ENCODE results near the gene MMAB.

MMAB gene

DNA sequence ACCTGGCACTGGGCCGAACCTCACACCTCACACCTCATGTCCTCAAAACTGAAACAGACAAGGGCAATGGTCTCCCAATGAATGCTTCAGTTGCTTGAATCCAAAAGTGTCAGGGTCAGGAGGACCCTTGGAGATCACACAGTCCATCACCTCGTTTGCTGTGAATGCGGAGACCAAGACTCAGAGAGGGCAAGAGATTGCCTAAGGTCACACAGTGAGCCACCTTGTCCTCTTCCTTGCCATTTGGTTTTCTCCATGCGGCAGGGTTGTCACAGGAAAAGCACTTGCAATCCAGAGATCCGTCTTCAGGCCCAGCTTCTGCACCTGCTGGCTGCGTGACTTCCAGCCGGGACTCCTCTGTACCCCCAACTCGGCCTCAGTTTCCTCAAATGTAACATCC is 28.3 kb upstream of the MMAB start:
- DNase-seq, result no peak

DNA sequence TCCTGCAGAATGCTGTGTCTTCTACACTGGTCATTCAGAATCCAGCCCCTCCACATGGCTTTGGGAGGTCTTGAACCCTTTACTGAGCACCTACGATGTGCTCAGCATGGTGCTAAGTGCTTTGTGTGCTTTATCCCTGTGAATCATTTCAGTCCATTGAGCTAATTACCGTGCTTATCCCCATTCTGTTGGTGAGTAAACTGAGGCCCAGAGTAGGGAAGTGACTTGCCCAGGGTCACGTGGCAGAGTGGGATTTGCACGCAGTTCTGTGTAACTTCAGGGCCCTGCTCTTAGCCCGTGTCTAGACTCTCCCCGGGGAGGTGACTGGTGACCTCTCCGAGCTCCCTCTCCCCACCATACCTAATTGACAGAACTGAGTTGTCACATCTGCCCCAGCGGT is 27.7 kb upstream of the MMAB start:
- DNase-seq, result no peak

DNA sequence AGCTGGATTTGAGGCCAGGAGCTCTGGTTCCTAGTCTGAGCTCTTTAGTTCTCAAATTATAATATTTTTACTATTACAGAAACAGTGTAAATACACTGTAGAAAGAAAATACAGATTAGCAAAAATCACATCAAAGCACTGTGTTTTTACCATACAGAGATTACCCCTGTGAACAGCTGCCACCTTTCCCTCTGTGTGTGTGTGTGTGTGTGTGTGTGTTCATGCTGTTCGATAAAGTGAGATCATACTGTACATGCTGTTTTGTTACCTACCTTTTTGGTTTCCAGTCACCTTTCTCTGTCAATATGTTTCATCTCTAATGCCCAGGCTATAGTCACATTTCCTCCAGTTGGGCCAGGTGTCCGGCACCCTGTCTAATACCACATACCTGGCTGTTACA is 27.2 kb upstream of the MMAB start:
- no peak for DNase-seq

DNA sequence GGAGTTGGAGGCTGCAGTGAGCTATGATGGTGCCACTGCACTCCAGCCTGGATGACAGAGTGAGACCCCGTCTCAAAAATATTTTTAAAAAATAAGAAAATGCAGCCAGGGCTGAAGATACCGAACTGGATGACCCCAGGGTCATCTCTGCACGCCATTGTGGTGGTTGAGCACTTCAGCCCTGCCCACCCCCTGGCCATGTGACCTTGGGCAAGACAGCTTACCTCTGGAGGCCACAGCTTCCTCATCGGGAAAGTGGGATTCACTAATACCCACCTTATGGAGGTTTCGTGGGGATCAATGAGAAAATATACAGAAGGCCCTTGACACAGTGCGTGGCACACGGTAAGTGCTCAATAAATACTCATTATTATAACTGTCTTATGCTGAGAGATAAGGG is 25.8 kb upstream of the MMAB start:
- DNase-seq, result no peak

DNA sequence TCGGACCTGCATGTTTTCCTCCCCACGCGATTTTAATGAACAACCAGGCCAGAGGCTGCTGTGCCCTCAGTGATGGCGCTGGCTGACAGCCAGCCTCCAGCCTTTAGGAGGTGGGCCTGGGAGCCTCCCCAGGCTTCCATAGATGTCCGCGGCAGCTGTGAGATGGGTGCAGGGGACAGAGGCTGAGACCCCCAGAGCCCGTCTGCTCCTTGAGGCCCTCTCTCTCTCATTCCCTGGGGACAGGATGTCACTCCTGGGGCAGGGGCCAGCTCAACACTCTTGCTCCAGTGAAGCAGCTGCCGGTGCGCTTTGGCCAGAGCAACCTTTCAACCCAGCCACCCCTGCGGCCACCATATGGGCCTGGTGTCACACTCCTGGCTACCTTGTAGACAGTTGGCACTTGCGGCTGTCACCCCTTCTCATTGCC is 25.1 kb upstream of the MMAB start:
- DNase-seq, result no peak

DNA sequence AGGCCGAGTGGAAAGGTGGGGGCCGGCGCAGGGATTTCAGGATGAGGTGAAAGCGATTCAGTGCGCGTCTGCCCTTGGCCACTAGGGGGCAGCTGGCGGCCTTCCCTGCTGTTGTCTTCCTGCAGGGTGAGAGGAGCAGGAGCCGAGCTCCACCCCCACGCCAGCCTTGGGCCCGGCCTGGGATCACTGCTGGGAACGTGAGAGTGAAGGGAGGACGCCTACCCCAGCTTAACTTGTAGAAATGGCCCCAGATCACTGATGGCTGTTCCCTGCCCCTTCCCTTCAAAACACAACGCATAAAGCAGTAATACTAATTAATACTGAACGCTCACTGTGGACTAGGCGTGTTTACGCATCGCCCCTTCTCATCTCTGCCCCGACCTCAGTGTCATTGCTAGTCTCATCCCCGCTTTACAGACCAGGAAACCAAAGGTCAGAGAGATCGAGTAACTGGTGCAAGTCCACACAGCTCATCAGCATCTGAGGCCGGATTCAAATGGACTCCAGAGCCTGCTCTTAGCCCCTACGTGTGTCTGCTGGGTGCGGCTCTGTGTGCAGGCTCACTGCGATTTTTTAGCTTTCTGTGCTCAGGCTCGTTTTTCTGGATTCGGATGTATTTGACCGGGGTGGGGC is 24.6 kb upstream of the MMAB start:
- DNase-seq, result peak; percentile 73

DNA sequence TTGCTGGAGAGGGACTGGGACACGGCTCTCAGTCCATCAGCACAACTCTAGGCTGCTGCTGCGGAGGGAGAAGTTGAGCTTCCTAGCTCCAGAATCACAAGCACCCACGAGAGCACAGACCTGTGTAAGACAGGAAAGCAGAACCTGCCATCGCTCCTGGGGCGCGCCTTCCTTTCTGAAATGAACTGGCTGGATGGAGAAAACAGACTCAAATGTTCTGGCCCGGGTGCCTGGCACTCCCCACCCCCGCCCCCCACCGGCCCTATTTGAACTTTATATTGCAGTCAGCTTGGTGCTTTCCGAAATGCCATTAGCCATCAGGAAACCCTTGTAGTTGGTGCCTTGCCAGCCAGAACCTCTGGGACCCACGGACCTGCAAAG is 24.1 kb upstream of the MMAB start:
- no peak for DNase-seq

DNA sequence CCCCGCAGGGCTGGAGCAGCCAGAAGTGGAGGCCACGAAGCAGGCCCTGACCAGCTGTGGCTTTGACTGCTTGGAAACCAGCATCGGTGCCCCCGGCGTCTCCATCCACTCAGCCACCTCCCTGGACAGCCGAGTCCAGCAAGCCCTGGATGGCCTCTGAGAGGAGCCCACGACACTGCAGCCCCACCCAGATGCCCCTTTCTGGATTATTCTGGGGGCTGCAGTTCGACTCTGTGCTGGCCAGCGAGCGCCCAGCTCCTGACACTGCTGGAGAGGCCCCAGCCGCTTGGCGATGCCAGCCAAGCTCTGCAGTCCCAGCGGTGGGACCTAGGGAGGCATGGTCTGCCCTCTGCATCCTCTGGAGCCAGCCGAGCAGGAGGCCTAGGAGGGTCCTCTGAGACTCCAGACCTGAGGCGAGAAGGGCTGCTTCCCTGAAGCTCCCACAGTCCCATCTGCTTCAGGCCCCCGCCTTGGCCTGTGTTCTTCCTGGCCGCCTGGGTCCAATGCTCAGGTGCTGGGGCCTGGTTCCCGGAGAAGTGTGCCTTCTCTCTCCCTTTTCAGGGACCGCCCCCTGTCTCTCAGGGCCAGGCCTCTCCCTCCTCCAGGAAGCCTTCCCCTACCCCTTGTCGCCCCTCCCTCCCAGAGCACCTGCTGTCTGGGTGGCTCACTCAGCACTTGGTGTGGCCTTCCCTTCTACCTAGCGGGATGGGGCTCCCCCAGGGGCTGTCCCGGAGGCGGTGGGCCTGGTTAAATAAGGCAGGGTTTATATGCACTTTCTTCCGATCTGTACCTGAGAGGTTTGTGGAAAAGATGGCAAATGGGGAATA is 23.3 kb upstream of the MMAB start:
- no peak for DNase-seq

DNA sequence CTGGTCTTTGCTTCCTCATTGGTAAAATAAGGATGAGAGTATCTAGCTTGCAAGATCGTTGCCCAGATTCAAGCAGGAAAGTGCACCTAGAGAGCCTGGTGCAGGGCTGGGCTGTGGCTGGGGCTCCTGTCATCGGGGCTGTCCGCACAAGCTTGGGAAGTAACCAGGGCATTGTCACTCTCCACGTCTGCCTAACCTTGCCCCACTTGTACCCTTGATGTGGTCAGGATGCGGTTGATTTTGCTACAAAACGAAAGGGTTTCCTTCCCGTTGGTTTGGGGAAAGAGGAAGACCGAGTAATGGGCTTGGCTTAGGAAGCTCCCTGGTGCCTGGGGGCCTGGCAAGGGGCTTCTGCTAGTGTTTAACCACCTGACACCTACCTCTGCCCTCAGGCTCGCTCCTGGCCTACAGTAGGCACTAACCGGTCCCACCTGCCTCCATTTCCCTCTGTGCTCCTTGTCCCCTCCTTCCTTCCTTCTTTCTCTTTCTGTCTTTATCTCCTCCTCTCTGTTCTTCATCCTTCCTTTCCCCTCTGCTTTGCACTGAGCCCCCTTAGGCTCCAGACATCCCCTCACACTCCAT is 22.1 kb upstream of the MMAB start:
- peak; percentile 47 for DNase-seq

DNA sequence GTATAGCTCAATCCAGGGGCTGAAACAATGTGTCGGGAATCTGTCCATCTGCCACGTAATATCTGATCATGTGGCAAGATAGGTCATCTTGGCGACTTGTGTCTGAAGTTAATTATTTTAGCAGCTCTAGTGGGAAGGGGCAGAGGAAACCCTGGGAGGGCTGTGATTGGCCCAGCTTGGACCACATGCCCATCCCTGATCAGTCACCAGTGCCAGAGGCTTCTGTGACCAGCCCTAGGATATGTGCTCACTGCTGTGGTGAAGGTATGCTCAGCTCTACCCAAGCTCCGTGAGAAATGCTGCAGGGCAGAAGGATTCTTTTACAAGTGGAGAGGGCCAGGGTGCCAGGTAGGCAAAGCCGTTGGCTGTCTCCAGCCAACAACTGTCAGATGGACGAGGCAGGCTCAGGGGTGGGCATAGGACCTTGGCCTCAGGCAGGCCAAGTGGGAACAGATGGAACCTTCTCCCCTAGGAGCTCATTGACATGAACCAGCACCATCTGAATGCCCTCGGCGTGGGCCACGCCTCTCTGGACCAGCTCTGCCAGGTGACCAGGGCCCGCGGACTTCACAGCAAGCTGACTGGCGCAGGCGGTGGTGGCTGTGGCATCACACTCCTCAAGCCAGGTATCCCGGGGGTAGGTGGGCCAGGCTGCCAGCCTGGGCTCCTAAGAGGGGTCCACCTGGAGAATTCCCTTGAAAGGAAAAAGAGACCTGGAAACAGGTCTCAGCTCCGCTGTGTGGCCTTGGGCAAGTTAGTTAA is 21.4 kb upstream of the MMAB start:
- no peak for DNase-seq

DNA sequence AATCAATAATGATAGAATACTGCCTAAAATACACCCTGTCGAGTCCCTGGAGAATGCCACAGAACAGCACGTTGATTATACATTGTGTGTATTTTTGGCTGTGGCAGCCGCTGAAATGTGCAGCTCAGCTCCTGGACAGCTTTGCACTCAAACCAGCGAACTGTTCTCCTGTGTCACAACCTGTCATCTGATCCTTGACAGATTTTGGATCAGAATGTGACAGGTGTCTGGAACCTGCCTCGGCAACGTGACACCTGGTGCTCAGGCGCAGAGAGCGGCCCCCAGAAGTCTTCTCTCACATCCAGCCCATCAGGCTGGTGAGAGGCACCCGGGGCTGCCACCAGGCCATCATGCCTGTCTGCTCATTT is 19.6 kb upstream of the MMAB start:
- no peak for DNase-seq

DNA sequence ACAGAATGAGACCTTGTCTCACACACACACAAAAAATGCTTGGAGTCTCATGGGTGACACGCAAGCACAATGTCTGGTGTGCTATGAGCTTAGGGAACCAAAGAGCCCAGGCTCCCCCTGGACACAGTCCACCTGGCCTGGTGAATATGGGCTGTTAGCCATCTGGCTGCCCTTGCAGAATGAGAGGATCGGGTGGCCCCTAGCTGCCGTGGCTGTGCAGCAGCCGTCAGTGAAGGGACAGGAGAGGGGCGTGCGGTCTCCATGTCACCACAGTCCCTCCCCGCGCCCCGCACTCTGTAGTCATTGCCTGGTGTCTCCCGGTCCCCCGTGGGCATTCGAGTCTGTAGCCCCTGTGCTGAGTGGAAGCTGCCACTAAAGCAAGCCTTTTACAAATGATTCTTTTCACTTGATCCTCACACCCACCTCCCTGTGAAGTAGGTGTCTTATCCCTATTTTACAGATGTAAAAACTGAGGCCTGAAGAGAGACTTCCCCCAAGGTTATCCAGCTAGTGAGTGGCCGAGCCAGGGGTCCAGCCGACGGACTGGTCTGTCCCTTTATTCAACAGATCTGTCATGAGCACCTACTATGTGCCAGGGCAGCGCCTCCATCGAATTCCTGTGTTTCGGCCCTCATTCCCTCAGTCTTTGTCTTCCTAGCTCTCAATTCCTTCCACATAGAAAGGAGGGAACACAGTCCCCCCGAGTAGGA is 19.0 kb upstream of the MMAB start:
- no peak for DNase-seq

DNA sequence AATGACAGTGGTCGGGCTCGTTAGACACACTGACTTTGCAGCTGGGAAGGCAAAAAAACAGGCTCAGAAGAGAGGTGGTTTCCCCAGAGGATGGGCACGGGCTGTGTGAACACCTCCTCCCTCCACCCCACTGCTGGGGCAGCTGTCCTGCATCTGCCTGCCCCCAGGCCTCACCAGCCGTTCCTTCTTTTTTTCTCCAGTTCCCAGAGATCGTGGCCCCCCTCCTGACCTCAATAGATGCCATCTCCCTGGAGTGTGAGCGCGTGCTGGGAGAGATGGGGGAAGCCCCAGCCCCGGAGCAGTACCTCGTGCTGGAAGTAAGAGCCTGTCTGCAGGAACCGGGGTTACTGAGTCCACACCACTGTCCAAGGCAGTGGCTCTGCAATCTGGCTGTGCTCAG is 17.7 kb upstream of the MMAB start:
- no peak for DNase-seq

DNA sequence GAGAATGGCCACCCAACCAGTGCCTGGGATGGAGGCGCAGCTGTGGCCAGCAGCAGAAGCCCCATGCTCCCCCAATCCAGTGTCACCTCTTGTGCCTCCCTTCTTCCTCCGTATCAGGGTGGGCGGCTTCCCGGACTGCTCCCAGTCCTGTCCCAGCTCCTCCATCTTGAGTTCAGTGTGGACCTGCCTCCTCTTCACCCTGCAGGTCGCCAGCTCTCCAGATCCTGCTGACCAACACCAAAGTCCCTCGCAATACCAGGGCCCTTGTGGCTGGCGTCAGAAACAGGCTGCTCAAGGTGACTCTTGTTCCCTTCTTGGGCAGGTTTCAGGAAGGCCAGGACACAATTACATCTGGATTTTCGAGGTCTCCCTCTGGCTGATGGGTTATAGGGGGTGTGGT is 17.3 kb upstream of the MMAB start:
- no peak for DNase-seq

DNA sequence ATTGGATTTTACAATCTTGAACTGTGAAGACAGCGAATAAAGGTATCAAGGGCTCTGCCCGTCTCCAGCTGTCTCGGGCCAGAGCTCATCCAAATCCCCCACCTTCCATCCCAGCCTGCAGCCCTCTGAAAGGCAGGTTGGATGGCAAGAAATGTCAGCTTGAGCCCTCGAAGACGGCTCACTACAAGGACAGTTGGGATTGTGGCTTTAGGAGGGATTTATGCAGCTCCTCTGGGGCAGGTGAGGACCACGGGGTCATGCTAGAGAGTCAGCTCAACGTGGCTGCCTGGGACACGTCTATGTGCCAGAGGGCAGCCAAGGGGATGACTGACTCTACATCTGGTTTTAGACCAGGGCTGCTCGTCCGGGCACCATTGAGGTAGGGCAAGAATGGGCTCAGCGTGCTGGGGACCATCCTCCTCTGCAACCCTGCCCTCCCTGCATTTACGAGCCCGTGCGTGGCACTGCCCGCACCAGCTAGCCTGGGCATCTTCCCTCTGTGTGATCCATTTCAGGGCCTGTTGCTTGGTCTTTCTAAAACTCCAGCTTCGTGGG is 16.5 kb upstream of the MMAB start:
- DNase-seq, result no peak

DNA sequence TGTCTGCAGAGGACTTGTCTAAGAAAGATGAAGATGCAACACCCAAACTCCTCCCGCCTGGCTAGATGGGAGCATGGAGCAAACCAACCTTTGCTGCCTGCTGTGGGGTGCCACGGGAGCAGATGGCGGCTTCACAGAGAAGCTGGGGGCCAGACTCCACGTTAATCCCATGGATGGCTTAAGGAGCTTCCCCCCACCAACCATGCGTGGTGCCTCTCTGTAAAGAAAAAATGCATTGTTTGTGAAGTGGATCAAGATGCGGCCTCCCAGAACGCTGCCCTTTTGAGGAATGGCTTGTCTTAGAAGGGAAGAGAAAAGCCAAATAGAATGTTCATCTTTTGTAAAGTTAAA is 15.9 kb upstream of the MMAB start:
- no peak for DNase-seq

DNA sequence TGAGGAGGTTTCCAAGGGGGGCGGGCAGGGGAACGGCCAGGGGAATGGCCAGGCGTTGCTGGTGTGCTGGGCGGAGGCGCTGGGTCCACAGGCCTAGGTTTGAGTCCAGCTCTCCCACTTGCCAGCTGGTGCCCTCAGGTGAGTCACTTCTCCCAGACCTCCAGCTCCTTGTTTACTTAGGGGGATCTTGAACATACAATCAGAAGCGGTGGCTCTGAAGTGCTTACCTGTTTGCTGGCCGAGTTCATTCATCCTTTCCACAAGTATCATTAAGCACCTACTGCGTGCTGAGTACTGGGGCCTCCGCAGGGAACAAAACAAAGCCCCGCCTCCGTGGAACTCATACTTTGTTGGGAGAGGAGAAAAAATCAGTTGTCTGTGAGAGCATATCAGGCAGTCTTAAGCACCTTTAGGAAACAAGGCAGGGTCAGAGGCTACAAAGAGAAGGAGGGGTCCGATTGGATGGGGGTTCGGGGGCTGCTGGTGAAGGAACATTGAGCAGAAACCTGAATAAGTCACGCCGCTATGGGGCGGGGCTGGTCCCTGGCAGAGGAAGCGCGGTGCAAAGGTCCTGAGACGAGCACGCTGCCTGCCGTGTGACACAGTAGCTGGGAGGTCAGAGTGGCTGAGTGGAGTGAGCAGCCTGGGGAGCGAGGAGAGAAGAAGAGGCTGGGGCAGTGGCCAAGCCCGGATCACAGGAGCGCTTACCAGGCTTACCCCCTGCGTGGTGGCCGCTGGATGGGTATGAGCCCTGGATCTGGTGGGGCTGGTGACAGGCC is 15.3 kb upstream of the MMAB start:
- DNase-seq, result no peak

DNA sequence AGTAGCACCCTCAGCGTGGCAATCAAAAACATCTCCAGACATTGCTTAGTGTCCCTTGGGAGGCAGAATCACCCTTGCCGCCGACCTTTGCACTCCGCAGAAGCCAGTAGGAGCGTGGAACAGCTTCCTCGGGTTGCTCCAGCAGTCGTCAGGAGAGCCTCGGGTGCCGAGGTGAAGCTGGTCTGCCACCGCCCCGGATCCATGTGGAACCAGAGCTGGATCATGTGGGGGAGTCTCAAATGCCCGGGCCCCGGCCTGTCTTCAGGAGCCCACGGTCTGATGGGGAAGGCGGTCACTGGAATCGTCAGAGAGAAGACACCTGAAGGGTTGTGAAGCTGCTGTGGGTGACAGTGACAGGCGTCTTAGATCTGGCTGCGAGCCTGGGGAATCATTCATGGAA is 14.6 kb upstream of the MMAB start:
- no peak for DNase-seq

DNA sequence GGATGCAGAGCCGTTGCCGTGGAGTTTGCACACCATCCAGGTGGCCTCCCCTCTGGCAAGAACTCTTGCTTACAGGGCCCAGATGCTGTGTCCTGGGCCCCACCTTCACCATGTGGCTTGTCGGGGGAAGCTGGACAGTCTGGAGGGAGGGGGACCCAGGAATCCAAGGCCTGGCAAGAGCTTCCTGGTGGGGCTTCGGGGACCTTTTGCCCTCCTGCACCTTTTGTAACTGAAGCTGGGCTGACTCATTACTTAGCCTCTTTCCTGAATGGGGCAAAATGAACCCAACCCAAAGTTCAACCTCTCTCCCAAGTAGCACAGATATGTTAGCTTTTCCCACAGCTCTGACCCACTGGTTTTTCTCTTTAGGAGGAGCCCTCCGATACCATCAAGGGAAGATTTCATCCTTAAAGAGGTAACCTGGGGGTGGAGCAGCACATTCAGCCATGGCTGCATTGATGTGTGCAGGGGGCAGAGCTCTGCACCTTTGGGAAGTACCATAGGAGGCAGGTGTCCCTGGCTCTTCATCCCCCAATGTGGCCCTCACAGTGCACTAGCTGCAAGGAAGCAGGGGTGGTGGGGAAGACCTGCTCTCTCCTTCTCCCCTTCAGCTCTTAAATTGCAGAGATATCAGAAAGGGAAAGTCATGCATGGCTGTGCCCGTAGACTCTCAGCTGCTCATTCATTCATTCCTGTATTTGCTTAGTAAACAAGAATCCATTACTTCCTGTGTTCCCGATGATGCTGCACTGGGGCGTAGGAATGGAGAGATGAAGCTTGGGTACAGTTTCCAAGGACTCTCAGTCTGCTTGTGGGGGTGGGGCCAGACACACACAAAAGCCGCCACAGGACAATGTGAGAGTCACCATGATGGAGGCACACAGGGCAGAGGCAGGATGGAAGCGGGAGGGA is 13.3 kb upstream of the MMAB start:
- DNase-seq, result no peak

DNA sequence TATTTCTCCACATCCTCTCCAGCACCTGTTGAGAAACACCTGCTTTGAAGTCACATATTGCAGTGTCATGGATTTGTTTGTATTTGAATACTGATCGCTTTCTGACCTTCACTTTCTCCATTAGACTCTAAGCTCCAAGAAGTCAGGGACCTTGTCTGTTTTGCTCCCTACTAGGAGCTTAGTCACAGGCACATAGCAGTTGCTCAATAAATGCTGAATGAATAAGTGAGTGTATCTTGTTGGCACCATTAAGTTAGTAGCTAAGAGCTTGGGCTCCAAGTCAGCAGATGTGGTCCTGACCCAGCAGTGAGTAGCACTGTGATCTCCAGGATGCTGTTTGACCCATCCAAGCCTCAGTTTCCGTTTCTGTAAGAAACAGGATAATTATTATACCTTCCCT is 10.4 kb upstream of the MMAB start:
- DNase-seq, result no peak

DNA sequence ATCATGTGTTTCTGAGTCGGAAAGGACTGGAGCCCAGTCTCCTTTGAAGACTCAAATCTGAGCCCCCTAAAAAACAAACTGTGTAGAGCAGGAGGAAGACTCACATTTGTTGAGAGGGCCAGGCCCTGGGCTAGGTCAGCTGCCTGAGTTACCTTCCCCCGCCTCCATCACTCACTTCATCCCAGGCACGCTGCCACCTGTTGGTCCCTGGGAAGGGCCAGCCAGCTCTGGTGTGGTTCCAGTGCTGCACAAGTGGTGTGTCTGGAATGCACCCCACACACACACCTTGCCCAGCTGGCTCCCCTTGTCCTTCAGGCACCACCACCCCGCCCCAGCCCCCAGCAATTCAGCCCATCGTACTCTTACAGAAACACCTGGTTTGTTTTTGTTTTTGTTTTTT is 9.3 kb upstream of the MMAB start:
- DNase-seq, result no peak
